ENCODE measurements around the gene MRGPRX3. TPM values are rescaled to one million over a fixed set of nuclear protein-coding genes. Genes with fewer than 3 reads are reported as not detected.

MRGPRX3 gene
- total RNA-seq, 4 donors from 2014 or later: not detected

GRCh38 chr11:18171377-18172000, 39.1 kb downstream of the MRGPRX3 start:
- Histone ChIP-seq H3K9me3 (no peaks in the 10 kb centered on the region), H3K4me3 (no peak overlapping the region), H3K36me3 (no peaks in the 10 kb centered on the region), H3K27ac (no peak overlapping the region), H3K27me3 (no peaks in the 10 kb centered on the region), H3K4me1 (no peaks in the 10 kb centered on the region)
- peak in 1 of 3 donors; percentile 25 for DNase-seq
- TF ChIP-seq, protein P1, sequence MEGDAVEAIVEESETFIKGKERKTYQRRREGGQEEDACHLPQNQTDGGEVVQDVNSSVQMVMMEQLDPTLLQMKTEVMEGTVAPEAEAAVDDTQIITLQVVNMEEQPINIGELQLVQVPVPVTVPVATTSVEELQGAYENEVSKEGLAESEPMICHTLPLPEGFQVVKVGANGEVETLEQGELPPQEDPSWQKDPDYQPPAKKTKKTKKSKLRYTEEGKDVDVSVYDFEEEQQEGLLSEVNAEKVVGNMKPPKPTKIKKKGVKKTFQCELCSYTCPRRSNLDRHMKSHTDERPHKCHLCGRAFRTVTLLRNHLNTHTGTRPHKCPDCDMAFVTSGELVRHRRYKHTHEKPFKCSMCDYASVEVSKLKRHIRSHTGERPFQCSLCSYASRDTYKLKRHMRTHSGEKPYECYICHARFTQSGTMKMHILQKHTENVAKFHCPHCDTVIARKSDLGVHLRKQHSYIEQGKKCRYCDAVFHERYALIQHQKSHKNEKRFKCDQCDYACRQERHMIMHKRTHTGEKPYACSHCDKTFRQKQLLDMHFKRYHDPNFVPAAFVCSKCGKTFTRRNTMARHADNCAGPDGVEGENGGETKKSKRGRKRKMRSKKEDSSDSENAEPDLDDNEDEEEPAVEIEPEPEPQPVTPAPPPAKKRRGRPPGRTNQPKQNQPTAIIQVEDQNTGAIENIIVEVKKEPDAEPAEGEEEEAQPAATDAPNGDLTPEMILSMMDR (IDR thresholded peaks at IDR 0.05): peak in 4 of 6 experiments; percentile 13 to 53 (median 38)
- TF ChIP-seq POLR2A (IDR thresholded peaks at IDR 0.05): no peak

- Histone ChIP-seq H3K4me1 (no peaks in the 10 kb centered on the region), H3K36me3 (no peaks in the 10 kb centered on the region), H3K27me3 (no peaks in the 10 kb centered on the region), H3K27ac (peak within 1 kb of the TSS in 2 of 4 donors; percentile 9 to 62), H3K9me3 (no peaks in the 10 kb centered on the region), H3K4me3 (peak within 1 kb of the TSS in 1 of 4 donors; percentile 16)
- no peak for TF ChIP-seq POLR2A (IDR thresholded peaks at IDR 0.05)
- TF ChIP-seq, protein P1 (IDR thresholded peaks at IDR 0.05): no peak
- DNase-seq: no peak
Measured at GRCh38 chr11:18172666-18173065, 40.3 kb downstream of the MRGPRX3 start, which contains the start of gene MRGPRX4. Gene MRGPRX4, plus strand, starts transcription at chr11:18172837. Its CDS starts 420 bp downstream, at chr11:18173257.

DNA sequence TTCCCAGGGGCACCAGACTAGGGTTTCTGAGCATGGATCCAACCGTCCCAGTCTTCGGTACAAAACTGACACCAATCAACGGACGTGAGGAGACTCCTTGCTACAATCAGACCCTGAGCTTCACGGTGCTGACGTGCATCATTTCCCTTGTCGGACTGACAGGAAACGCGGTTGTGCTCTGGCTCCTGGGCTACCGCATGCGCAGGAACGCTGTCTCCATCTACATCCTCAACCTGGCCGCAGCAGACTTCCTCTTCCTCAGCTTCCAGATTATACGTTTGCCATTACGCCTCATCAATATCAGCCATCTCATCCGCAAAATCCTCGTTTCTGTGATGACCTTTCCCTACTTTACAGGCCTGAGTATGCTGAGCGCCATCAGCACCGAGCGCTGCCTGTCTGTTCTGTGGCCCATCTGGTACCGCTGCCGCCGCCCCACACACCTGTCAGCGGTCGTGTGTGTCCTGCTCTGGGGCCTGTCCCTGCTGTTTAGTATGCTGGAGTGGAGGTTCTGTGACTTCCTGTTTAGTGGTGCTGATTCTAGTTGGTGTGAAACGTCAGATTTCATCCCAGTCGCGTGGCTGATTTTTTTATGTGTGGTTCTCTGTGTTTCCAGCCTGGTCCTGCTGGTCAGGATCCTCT, 41.0 kb downstream of the MRGPRX3 start:
- H3K9me3 ChIP-seq: no peaks in the 10 kb centered on the region
- H3K27ac ChIP-seq: peak overlapping the region in 2 of 4 donors; percentile 9 to 62
- H3K27me3 ChIP-seq: no peaks in the 10 kb centered on the region
- no peaks in the 10 kb centered on the region for H3K4me1 ChIP-seq
- peak in 2 of 3 donors; percentile 59 to 71 for DNase-seq
- no peaks in the 10 kb centered on the region for H3K36me3 ChIP-seq
- TF ChIP-seq, protein P1 (IDR thresholded peaks at IDR 0.05): no peak
- TF ChIP-seq POLR2A (IDR thresholded peaks at IDR 0.05): no peak
- H3K4me3 ChIP-seq: peak overlapping the region in 1 of 4 donors; percentile 16

Small RNAs within 50 kb of the gene (small RNA-seq; reads per million reads assigned to genes)
- gene HIGD1AP5: 0 reads per million in 2 donors

Other genes with a start within 250 kb of the MRGPRX3 start
- gene SERGEF, start 119.5 kb upstream of the MRGPRX3 start, total RNA-seq: 10 to 100 TPM; 19.4 to 40.4 (median 27.7) TPM
- 10 to 100 TPM in 3 of 4 donors, 1 to 10 TPM in 1; 9.1 to 18.6 (median 12.6) TPM for gene TPH1, start 86.3 kb upstream of the MRGPRX3 start, total RNA-seq
- 10 to 100 TPM in 3 of 4 donors, 1 to 10 TPM in 1; 8.6 to 58.6 (median 15.5) TPM for gene SAAL1, start 26.5 kb upstream of the MRGPRX3 start, total RNA-seq
- not detected for gene MRGPRX4, start 40.3 kb downstream of the MRGPRX3 start, total RNA-seq
- gene SAA4, start 104.2 kb downstream of the MRGPRX3 start, total RNA-seq: not detected
- 1 to 10 TPM in 1 of 4 donors, not detected in 3; 3.9 TPM for gene SAA2, start 116.1 kb downstream of the MRGPRX3 start, total RNA-seq
- gene SAA1, start 133.7 kb downstream of the MRGPRX3 start, total RNA-seq: 1 to 10 TPM in 1 of 4 donors, not detected in 3; 4.7 TPM
- 10 to 100 TPM; 17.6 to 49.9 (median 38.0) TPM for gene HPS5, start 189.6 kb downstream of the MRGPRX3 start, total RNA-seq
- gene GTF2H1, start 190.0 kb downstream of the MRGPRX3 start, total RNA-seq: 10 to 100 TPM; 57.2 to 69.1 (median 63.7) TPM